ENCODE results near the gene LRFN2. TPM values are rescaled to one million over a fixed set of nuclear protein-coding genes. Genes with fewer than 3 reads are reported as not detected.

Gene LRFN2
- total RNA-seq, 1 donor = not detected

GRCh38 chr6:40506954-40507353, 80.2 kb downstream of the LRFN2 start:
- Histone ChIP-seq H2AFZ (ENCODE audit: low read length) (no peak overlapping the region), H3K27ac (ENCODE audit: low read depth, low read length) (no peak overlapping the region), H3K79me2 (ENCODE audit: insufficient read depth, low read length) (no peaks in the 10 kb centered on the region), H3K4me2 (ENCODE audit: insufficient read depth, low read length) (no peak overlapping the region), H3K9me3 (ENCODE audit: low read depth, low read length) (no peaks in the 10 kb centered on the region), H4K20me1 (ENCODE audit: insufficient read depth, low read length) (no peaks in the 10 kb centered on the region), H3K4me1 (ENCODE audit: insufficient read depth, low read length) (no peaks in the 10 kb centered on the region), H3K4me3 (ENCODE audit: insufficient read depth, low read length) (no peak overlapping the region), H3K36me3 (ENCODE audit: insufficient read depth, low read length) (no peaks in the 10 kb centered on the region), H3K27me3 (ENCODE audit: insufficient read depth, low read length) (no peaks in the 10 kb centered on the region)
- DNase-seq (ENCODE audit: insufficient read length, low spot score, missing footprints) = no peak
- no peak for TF ChIP-seq CTCF (IDR thresholded peaks at IDR 0.05; ENCODE audit: extremely low read depth, low read depth, low read length)

GRCh38 chr6:40505191-40505810, 81.9 kb downstream of the LRFN2 start:
- no peaks in the 10 kb centered on the region for H4K20me1 ChIP-seq (ENCODE audit: insufficient read depth, low read length)
- no peak overlapping the region for H3K27ac ChIP-seq (ENCODE audit: low read depth, low read length)
- H3K9me3 ChIP-seq (ENCODE audit: low read depth, low read length) = no peaks in the 10 kb centered on the region
- no peaks in the 10 kb centered on the region for H3K79me2 ChIP-seq (ENCODE audit: insufficient read depth, low read length)
- H3K36me3 ChIP-seq (ENCODE audit: insufficient read depth, low read length) = no peaks in the 10 kb centered on the region
- no peak overlapping the region for H3K4me3 ChIP-seq (ENCODE audit: insufficient read depth, low read length)
- H3K4me1 ChIP-seq (ENCODE audit: insufficient read depth, low read length) = no peaks in the 10 kb centered on the region
- no peak for TF ChIP-seq CTCF (IDR thresholded peaks at IDR 0.05; ENCODE audit: extremely low read depth, low read depth, low read length)
- H3K4me2 ChIP-seq (ENCODE audit: insufficient read depth, low read length) = no peak overlapping the region
- DNase-seq (ENCODE audit: insufficient read length, low spot score, missing footprints) = no peak
- H3K27me3 ChIP-seq (ENCODE audit: insufficient read depth, low read length) = no peaks in the 10 kb centered on the region
- no peak overlapping the region for H2AFZ ChIP-seq (ENCODE audit: low read length)

- Histone ChIP-seq H3K4me3 (ENCODE audit: insufficient read depth, low read length) (no peak overlapping the region), H3K9me3 (ENCODE audit: low read depth, low read length) (no peaks in the 10 kb centered on the region), H3K79me2 (ENCODE audit: insufficient read depth, low read length) (no peaks in the 10 kb centered on the region), H3K4me2 (ENCODE audit: insufficient read depth, low read length) (no peak overlapping the region), H3K27me3 (ENCODE audit: insufficient read depth, low read length) (no peaks in the 10 kb centered on the region), H4K20me1 (ENCODE audit: insufficient read depth, low read length) (no peaks in the 10 kb centered on the region), H3K27ac (ENCODE audit: low read depth, low read length) (no peak overlapping the region), H3K4me1 (ENCODE audit: insufficient read depth, low read length) (no peaks in the 10 kb centered on the region), H2AFZ (ENCODE audit: low read length) (no peak overlapping the region), H3K36me3 (ENCODE audit: insufficient read depth, low read length) (no peaks in the 10 kb centered on the region)
- no peak for DNase-seq (ENCODE audit: insufficient read length, low spot score, missing footprints)
- TF ChIP-seq CTCF (IDR thresholded peaks at IDR 0.05; ENCODE audit: extremely low read depth, low read depth, low read length) = no peak
Measured at GRCh38 chr6:40504274-40504673, 82.9 kb downstream of the LRFN2 start.

- DNase-seq (ENCODE audit: insufficient read length, low spot score, missing footprints) = no peak
- Histone ChIP-seq H3K27ac (ENCODE audit: low read depth, low read length) (no peak overlapping the region), H3K4me1 (ENCODE audit: insufficient read depth, low read length) (no peaks in the 10 kb centered on the region), H3K4me3 (ENCODE audit: insufficient read depth, low read length) (no peak overlapping the region), H3K9me3 (ENCODE audit: low read depth, low read length) (no peaks in the 10 kb centered on the region), H2AFZ (ENCODE audit: low read length) (no peak overlapping the region), H3K79me2 (ENCODE audit: insufficient read depth, low read length) (no peaks in the 10 kb centered on the region), H3K36me3 (ENCODE audit: insufficient read depth, low read length) (no peaks in the 10 kb centered on the region), H3K27me3 (ENCODE audit: insufficient read depth, low read length) (no peaks in the 10 kb centered on the region), H3K4me2 (ENCODE audit: insufficient read depth, low read length) (no peak overlapping the region), H4K20me1 (ENCODE audit: insufficient read depth, low read length) (no peaks in the 10 kb centered on the region)
- no peak for TF ChIP-seq CTCF (IDR thresholded peaks at IDR 0.05; ENCODE audit: extremely low read depth, low read depth, low read length)
Measured at GRCh38 chr6:40500227-40500626, 86.9 kb downstream of the LRFN2 start.

Data from osteoblast (primary cell).